GM21360 (cell line): ENCODE data around the gene RAPGEF4.

Source experiments
- ATAC-seq: cut with Tn5 transposase; IDR thresholded peaks from one replicate; pipeline ENCODE4 v1.9.1; 2021; ENCODE audit warnings: mild to moderate bottlenecking, moderate library complexity; ENCODE audit not compliant: unreplicated experiment

RAPGEF4 gene

GRCh38 chr2:172821370-172822338, 86.0 kb downstream of the RAPGEF4 start:
- ATAC-seq, result no peak

- ATAC-seq, result no peak
Observed at GRCh38 chr2:172822585-172822984, 86.9 kb downstream of the RAPGEF4 start.

- ATAC-seq, result no peak
Observed at GRCh38 chr2:172823261-172823850, 87.7 kb downstream of the RAPGEF4 start.

GRCh38 chr2:172826522-172826921, 90.9 kb downstream of the RAPGEF4 start:
- ATAC-seq, result no peak

- no peak for ATAC-seq
Observed at GRCh38 chr2:172829229-172829628, 93.6 kb downstream of the RAPGEF4 start.

GRCh38 chr2:172830482-172830881, 94.8 kb downstream of the RAPGEF4 start:
- no peak for ATAC-seq

- ATAC-seq, result no peak
Observed at GRCh38 chr2:172833898-172834297, 98.3 kb downstream of the RAPGEF4 start.

GRCh38 chr2:172834881-172835280, 99.2 kb downstream of the RAPGEF4 start:
- ATAC-seq, result no peak

GRCh38 chr2:172836347-172836821, 100.7 kb downstream of the RAPGEF4 start:
- no peak for ATAC-seq

GRCh38 chr2:172836827-172837226, 101.2 kb downstream of the RAPGEF4 start:
- no peak for ATAC-seq

- no peak for ATAC-seq
Observed at GRCh38 chr2:172839446-172839845, 103.8 kb downstream of the RAPGEF4 start.

- ATAC-seq, result no peak
Observed at GRCh38 chr2:172842511-172843265, 107.0 kb downstream of the RAPGEF4 start.

- no peak for ATAC-seq
Observed at GRCh38 chr2:172843266-172843582, 107.6 kb downstream of the RAPGEF4 start.

GRCh38 chr2:172843902-172844715, 108.5 kb downstream of the RAPGEF4 start:
- ATAC-seq, result no peak

- ATAC-seq, result no peak
Observed at GRCh38 chr2:172845028-172845630, 109.5 kb downstream of the RAPGEF4 start.

- ATAC-seq, result no peak
Observed at GRCh38 chr2:172846551-172846950, 110.9 kb downstream of the RAPGEF4 start.

- no peak for ATAC-seq
Observed at GRCh38 chr2:172847188-172847587, 111.5 kb downstream of the RAPGEF4 start.

- no peak for ATAC-seq
Observed at GRCh38 chr2:172848519-172848918, 112.9 kb downstream of the RAPGEF4 start.

GRCh38 chr2:172849519-172850217, 114.0 kb downstream of the RAPGEF4 start:
- ATAC-seq, result no peak

- ATAC-seq, result no peak
Observed at GRCh38 chr2:172855588-172855987, 119.9 kb downstream of the RAPGEF4 start.
